NCI-H226 (cell line): Measurements from ENCODE around the gene ASGR1.
A peak's percentile ranks its signal among the peaks of the same experiment; 100 is the strongest.

Experiments used
- DNase-seq: peaks from one replicate; pipeline ENCODE4 v3.0.0-alpha.2; 2015

Gene ASGR1

GRCh38 chr17:7179317-7180254 lies at the start of gene ASGR1:
ASGR1 (minus strand) TSS chr17:7179370; CDS start chr17:7178563, 807 bp downstream.
- no peak for DNase-seq

GRCh38 chr17:7228920-7229319 lies 49.8 kb upstream of the ASGR1 start:
- no peak for DNase-seq

GRCh38 chr17:7226721-7227710 lies 47.8 kb upstream of the ASGR1 start:
- DNase-seq, result no peak

- no peak for DNase-seq
Measured at GRCh38 chr17:7225711-7226331, 46.7 kb upstream of the ASGR1 start.

GRCh38 chr17:7224661-7225111 lies 45.5 kb upstream of the ASGR1 start:
- no peak for DNase-seq

- no peak for DNase-seq
Measured at GRCh38 chr17:7224110-7224509, 44.9 kb upstream of the ASGR1 start.

- no peak for DNase-seq
Measured at GRCh38 chr17:7223375-7223774, 44.2 kb upstream of the ASGR1 start.

- no peak for DNase-seq
Measured at GRCh38 chr17:7222972-7223292, 43.8 kb upstream of the ASGR1 start.

- DNase-seq, result no peak
Measured at GRCh38 chr17:7222093-7222971, 43.2 kb upstream of the ASGR1 start.

- DNase-seq, result no peak
Measured at GRCh38 chr17:7221278-7222092, 42.3 kb upstream of the ASGR1 start.

- peak; percentile 38 for DNase-seq
Measured at GRCh38 chr17:7220593-7221277, 41.6 kb upstream of the ASGR1 start.

GRCh38 chr17:7219812-7220592 lies 40.8 kb upstream of the ASGR1 start, which contains the start of the genes ACADVL and DLG4:
ACADVL (plus strand) TSS chr17:7219938; CDS start chr17:7219985, 47 bp downstream.
DLG4 (minus strand) TSS chr17:7219836.
- peak; percentile 90 for DNase-seq

GRCh38 chr17:7219229-7219811 lies 40.1 kb upstream of the ASGR1 start:
- no peak for DNase-seq

GRCh38 chr17:7218758-7219157 lies 39.6 kb upstream of the ASGR1 start:
- DNase-seq, result no peak

- DNase-seq, result no peak
Measured at GRCh38 chr17:7218166-7218565, 39.0 kb upstream of the ASGR1 start.

GRCh38 chr17:7217113-7217987 lies 38.2 kb upstream of the ASGR1 start:
- DNase-seq, result peak; percentile 25

GRCh38 chr17:7216242-7217112 lies 37.3 kb upstream of the ASGR1 start:
- DNase-seq, result no peak
